Measurements from ENCODE around the gene TK1. TPM values are rescaled to one million over a fixed set of nuclear protein-coding genes. Genes with fewer than 3 reads are reported as not detected.

Gene TK1
- total RNA-seq, 1 experiment from 2014 or later: 72.5 TPM

DNA sequence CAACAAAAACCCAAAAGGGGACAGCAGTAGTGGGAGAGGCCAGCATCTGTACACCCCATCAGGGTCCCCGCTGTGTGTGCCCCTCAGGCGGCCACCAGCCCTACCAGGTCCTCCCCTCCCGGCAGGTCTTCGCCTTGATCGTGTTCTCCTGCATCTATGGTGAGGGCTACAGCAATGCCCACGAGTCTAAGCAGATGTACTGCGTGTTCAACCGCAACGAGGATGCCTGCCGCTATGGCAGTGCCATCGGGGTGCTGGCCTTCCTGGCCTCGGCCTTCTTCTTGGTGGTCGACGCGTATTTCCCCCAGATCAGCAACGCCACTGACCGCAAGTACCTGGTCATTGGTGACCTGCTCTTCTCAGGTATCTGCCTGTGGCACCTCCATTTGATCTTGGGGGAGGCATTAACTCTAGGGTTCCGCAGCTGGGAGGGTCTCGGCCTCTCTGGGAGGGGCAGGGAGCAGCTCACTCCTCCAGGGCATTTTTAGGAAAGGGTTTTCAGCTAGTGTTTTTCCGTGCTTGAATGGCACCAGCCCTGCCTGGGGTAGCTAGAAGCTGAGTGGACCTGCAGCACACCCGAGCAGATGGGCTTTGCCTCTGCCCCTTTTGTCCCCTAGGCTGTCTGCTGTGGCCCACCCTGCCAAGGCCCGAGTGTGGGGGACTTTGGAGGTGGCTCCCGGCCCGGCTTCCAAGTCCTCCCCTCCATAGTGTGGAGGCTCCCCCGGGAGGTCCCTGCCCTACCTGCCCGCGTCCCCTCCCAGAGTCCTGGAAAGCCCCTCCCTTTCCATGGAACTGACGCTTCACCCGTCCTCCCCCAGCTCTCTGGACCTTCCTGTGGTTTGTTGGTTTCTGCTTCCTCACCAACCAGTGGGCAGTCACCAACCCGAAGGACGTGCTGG lies 15.9 kb downstream of the TK1 start:
- CTCF ChIA-PET: interaction anchor here (0.6 to 4.4 kb wide), 5 partner anchors 16 to 86 kb away, joined by 3 to 27 read pairs (median 11); partner anchors contain the start of genes AFMID and TK1
- H3K27ac Mint-ChIP-seq: peak overlapping the region; percentile 72
- H3K4me1 Mint-ChIP-seq: peaks cover 47% of the 10 kb centered on the region
- TF ChIP-seq EMX1 (CRISPR knock-in tag; IDR thresholded peaks at IDR 0.05) (0 out of 2 replicates have a peak, but pooled peaks have one; percentile 22), NFATC4 (CRISPR knock-in tag; IDR thresholded peaks at IDR 0.05) (0 out of 2 replicates have a peak, but pooled peaks have one; percentile 42), OVOL2 (CRISPR knock-in tag; IDR thresholded peaks at IDR 0.05; ENCODE audit: borderline replicate concordance) (no peak), ZBTB21 (CRISPR knock-in tag; IDR thresholded peaks at IDR 0.05; ENCODE audit: borderline replicate concordance) (no peak)
- no peaks in the 10 kb centered on the region for H3K9me3 Mint-ChIP-seq
- ATAC-seq (no peak), DNase-seq (ENCODE audit: low spot score) (no peak)
- H3K36me3 Mint-ChIP-seq: peaks cover 25% of the 10 kb centered on the region
- POLR2A ChIA-PET: interaction anchor here (0.6 kb wide), 1 partner anchor 11 kb away, joined by 7 read pairs; no protein-coding TSS in a partner anchor
- H3K27me3 Mint-ChIP-seq (ENCODE audit: low read depth): no peaks in the 10 kb centered on the region
- H3K4me3 Mint-ChIP-seq: peak overlapping the region; percentile 29; the same call in 1 of the 2 replicates

DNA sequence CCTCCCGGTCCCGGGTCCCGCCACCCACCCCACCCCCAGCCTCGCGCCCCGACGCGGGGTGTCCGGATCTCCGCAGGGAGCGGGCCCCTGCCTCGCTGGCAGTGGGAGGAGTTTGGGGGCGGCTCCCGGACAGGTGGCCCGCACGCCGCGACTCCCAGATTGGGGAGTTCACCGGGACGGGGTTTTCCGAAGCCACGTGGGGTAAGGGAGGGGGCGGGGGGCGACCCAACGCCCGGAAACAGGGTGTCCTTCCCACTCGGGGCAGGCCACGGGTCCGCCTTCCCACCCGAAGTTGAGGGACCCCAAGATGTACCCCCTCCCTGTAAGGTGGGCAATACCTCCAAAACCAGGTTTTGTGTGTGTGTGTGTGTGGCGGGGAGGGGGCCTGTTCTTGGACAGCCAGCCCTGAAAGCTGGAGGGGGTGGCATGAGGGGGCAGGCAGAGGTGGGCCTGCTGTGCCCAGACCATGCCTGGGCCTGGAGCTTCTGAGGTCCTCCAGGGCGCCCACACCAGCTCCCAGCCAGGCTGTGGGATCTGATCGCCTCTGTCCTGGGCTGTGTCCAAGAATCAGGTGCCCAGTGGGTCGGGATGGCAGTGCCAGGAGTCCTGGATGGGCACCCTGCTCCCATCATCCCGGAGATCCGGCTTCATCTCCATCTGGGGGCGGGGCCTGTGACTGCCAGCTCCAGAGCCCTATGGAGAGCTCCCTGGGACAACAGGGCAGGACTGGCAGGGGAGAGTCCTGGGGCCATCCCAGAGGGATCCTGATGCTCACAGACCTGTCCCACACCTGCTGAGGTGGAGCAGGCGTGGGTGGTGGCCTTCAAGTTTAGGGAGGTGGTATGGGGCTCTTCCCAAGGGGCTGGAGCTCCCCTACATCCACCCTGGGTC lies 17.7 kb downstream of the TK1 start:
- Mint-ChIP-seq H3K27me3 (ENCODE audit: low read depth) (no peaks in the 10 kb centered on the region), H3K27ac (no peak overlapping the region), H3K4me3 (peak overlapping the region; percentile 70), H3K36me3 (peaks cover 16% of the 10 kb centered on the region), H3K4me1 (peaks cover 40% of the 10 kb centered on the region), H3K9me3 (no peaks in the 10 kb centered on the region)
- POLR2A ChIA-PET: interaction anchor here (0.9 to 1.2 kb wide), 2 partner anchors 17 to 41 kb away, joined by 4 to 5 read pairs; partner anchors contain the start of genes TK1 and TMC6
- DNase-seq (ENCODE audit: low spot score): peak; percentile 66
- TF ChIP-seq, protein P1, sequence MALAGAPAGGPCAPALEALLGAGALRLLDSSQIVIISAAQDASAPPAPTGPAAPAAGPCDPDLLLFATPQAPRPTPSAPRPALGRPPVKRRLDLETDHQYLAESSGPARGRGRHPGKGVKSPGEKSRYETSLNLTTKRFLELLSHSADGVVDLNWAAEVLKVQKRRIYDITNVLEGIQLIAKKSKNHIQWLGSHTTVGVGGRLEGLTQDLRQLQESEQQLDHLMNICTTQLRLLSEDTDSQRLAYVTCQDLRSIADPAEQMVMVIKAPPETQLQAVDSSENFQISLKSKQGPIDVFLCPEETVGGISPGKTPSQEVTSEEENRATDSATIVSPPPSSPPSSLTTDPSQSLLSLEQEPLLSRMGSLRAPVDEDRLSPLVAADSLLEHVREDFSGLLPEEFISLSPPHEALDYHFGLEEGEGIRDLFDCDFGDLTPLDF (CRISPR knock-in tag; IDR thresholded peaks at IDR 0.05): no peak
- no peak for TF ChIP-seq NR2C2 (CRISPR knock-in tag; IDR thresholded peaks at IDR 0.05)
- peak; percentile 17; the same call in 1 of the 2 replicates for TF ChIP-seq NFYB (CRISPR knock-in tag; conservative IDR thresholded peaks at IDR 0.05; ENCODE audit: low read depth)
- TF ChIP-seq NR1H2 (CRISPR knock-in tag; IDR thresholded peaks at IDR 0.05): no peak
- ATAC-seq: peak; percentile 52
- CTCF ChIA-PET: interaction anchor here (0.8 to 4.4 kb wide), 8 partner anchors 9 to 192 kb away, joined by 3 to 27 read pairs (median 4); partner anchors contain the start of genes AFMID and TK1

DNA sequence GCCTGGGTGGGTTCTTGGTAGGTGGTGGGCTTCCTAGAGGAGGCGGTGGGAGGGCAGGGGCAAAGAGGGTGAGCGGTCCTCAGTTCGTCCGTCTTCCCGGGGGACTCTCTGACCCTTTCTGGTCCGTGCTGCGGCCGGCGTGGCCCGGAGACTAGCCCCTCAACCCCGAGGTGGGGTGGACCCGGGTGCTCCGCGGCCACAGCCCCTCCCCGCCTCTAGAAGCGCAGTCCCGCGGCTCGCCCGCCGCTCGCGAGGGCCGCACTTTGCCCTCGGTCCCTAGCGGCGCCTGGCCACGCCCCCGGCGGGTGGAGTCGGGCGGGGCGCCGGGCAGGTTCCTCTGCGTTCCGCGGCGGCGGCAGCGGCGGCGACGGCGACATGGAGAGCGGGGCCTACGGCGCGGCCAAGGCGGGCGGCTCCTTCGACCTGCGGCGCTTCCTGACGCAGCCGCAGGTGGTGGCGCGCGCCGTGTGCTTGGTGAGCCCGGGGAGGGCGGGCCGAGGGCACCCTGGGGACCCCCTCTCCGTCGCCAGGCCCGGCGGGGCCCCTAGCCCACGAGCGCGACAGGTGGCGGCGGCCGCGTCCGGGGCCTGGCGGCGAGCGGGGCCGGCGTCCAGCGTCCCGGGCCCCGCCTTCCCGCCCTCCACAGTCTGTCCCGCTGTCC lies 18.5 kb downstream of the TK1 start, which contains the start of gene SYNGR2:
TSS of gene SYNGR2 (plus strand) at position 340 of the 661 bp plus-strand sequence. CDS start at position 376, 36 bp downstream.
- peak; percentile 91 for DNase-seq (ENCODE audit: low spot score)
- Mint-ChIP-seq H3K4me1 (peaks cover 36% of the 10 kb centered on the region), H3K27me3 (ENCODE audit: low read depth) (no peaks in the 10 kb centered on the region), H3K9me3 (no peaks in the 10 kb centered on the region), H3K27ac (no peak within 1 kb of the TSS), H3K36me3 (peaks cover 8% of the 10 kb centered on the region), H3K4me3 (peak within 1 kb of the TSS; percentile 70)
- ATAC-seq: peak; percentile 62
- ChIA-PET POLR2A (interaction anchor here (0.7 to 0.9 kb wide), 4 partner anchors 18 to 179 kb away, joined by 4 to 6 read pairs (median 4); partner anchors contain the start of gene TK1), CTCF (interaction anchor here (0.7 to 4.4 kb wide), 5 partner anchors 19 to 100 kb away, joined by 3 to 27 read pairs (median 4); partner anchors contain the start of genes AFMID and TK1)
- TF ChIP-seq NR3C1 (CRISPR knock-in tag; conservative IDR thresholded peaks at IDR 0.05; ENCODE audit: low read depth) (no peak), TCF7 (CRISPR knock-in tag; IDR thresholded peaks at IDR 0.05; ENCODE audit: low read depth) (no peak), ZNF263 (CRISPR knock-in tag; IDR thresholded peaks at IDR 0.05; ENCODE audit: low read depth) (no peak), ZNF232 (CRISPR knock-in tag; IDR thresholded peaks at IDR 0.05) (no peak)
- TF ChIP-seq, protein P2, sequence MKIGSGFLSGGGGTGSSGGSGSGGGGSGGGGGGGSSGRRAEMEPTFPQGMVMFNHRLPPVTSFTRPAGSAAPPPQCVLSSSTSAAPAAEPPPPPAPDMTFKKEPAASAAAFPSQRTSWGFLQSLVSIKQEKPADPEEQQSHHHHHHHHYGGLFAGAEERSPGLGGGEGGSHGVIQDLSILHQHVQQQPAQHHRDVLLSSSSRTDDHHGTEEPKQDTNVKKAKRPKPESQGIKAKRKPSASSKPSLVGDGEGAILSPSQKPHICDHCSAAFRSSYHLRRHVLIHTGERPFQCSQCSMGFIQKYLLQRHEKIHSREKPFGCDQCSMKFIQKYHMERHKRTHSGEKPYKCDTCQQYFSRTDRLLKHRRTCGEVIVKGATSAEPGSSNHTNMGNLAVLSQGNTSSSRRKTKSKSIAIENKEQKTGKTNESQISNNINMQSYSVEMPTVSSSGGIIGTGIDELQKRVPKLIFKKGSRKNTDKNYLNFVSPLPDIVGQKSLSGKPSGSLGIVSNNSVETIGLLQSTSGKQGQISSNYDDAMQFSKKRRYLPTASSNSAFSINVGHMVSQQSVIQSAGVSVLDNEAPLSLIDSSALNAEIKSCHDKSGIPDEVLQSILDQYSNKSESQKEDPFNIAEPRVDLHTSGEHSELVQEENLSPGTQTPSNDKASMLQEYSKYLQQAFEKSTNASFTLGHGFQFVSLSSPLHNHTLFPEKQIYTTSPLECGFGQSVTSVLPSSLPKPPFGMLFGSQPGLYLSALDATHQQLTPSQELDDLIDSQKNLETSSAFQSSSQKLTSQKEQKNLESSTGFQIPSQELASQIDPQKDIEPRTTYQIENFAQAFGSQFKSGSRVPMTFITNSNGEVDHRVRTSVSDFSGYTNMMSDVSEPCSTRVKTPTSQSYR (CRISPR knock-in tag; IDR thresholded peaks at IDR 0.05): no peak
- TF ChIP-seq, protein P3, sequence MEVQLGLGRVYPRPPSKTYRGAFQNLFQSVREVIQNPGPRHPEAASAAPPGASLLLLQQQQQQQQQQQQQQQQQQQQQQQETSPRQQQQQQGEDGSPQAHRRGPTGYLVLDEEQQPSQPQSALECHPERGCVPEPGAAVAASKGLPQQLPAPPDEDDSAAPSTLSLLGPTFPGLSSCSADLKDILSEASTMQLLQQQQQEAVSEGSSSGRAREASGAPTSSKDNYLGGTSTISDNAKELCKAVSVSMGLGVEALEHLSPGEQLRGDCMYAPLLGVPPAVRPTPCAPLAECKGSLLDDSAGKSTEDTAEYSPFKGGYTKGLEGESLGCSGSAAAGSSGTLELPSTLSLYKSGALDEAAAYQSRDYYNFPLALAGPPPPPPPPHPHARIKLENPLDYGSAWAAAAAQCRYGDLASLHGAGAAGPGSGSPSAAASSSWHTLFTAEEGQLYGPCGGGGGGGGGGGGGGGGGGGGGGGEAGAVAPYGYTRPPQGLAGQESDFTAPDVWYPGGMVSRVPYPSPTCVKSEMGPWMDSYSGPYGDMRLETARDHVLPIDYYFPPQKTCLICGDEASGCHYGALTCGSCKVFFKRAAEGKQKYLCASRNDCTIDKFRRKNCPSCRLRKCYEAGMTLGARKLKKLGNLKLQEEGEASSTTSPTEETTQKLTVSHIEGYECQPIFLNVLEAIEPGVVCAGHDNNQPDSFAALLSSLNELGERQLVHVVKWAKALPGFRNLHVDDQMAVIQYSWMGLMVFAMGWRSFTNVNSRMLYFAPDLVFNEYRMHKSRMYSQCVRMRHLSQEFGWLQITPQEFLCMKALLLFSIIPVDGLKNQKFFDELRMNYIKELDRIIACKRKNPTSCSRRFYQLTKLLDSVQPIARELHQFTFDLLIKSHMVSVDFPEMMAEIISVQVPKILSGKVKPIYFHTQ (CRISPR knock-in tag; IDR thresholded peaks at IDR 0.05): no peak
- TF ChIP-seq, protein P4, sequence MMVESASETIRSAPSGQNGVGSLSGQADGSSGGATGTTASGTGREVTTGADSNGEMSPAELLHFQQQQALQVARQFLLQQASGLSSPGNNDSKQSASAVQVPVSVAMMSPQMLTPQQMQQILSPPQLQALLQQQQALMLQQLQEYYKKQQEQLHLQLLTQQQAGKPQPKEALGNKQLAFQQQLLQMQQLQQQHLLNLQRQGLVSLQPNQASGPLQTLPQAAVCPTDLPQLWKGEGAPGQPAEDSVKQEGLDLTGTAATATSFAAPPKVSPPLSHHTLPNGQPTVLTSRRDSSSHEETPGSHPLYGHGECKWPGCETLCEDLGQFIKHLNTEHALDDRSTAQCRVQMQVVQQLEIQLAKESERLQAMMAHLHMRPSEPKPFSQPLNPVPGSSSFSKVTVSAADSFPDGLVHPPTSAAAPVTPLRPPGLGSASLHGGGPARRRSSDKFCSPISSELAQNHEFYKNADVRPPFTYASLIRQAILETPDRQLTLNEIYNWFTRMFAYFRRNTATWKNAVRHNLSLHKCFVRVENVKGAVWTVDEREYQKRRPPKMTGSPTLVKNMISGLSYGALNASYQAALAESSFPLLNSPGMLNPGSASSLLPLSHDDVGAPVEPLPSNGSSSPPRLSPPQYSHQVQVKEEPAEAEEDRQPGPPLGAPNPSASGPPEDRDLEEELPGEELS (CRISPR knock-in tag; IDR thresholded peaks at IDR 0.05): peak; percentile 90
- TF ChIP-seq, protein P5, sequence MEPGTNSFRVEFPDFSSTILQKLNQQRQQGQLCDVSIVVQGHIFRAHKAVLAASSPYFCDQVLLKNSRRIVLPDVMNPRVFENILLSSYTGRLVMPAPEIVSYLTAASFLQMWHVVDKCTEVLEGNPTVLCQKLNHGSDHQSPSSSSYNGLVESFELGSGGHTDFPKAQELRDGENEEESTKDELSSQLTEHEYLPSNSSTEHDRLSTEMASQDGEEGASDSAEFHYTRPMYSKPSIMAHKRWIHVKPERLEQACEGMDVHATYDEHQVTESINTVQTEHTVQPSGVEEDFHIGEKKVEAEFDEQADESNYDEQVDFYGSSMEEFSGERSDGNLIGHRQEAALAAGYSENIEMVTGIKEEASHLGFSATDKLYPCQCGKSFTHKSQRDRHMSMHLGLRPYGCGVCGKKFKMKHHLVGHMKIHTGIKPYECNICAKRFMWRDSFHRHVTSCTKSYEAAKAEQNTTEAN (CRISPR knock-in tag; IDR thresholded peaks at IDR 0.05): no peak

All from WTC11 (cell line).